Retinal pigment epithelial cell (primary cell): ENCODE data around the gene CSK.
A peak's percentile ranks its signal among the peaks of the same experiment; 100 is the strongest.

Source experiments
- DNase-seq: peaks from one replicate; pipeline ENCODE4 v3.0.0-alpha.2; 2010; ENCODE audit warnings: low read depth
- H3K4me3 ChIP-seq: 2 replicates; pipeline ENCODE4 v1.5.1; 2011; ENCODE audit warnings: mild to moderate bottlenecking, low read length, control low read depth, moderate library complexity
- TF ChIP-seq, protein P1 (sequence below): conservative IDR thresholded peaks from 2 replicates; pipeline ENCODE4 v1.5.1; 2011; ENCODE audit warnings: low read depth, low read length, control low read depth, inconsistent platforms

The CSK gene

DNA sequence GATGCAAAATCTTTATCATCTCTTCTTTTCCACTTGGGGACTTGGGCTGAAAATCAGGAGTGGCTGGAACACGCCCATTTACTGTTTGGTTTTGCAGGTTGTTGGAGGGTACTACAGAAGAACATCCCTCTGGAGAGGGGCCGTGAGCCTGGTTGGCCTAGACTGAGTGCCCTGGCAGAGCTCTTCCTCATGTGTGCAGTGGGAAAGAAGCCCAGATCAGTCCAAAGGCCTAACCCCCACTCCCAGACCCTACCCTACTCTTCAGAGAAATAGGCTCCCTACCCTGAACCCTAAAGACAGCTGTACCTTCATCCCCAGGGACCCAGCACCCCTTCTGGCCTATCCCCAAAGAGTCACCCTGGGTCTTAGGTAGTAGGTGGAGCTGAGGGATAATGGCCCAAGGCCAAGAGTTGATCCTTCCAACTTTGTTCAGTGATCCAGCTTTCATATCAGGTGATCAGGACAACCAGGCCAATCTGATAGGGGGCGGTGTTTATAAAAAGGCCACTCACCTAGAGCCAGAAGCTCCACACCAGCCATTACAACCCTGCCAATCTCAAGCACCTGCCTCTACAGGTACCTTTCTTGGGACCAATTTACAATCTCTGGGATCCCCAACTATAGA, 33.4 kb upstream of the CSK start, which contains the start of gene CYP1A2:
Gene CYP1A2 (plus strand): TSS at position 524 of the 625 bp plus-strand sequence. CDS start 894 bp downstream, outside the sequence.
- no peak for DNase-seq
- TF ChIP-seq, protein P1, sequence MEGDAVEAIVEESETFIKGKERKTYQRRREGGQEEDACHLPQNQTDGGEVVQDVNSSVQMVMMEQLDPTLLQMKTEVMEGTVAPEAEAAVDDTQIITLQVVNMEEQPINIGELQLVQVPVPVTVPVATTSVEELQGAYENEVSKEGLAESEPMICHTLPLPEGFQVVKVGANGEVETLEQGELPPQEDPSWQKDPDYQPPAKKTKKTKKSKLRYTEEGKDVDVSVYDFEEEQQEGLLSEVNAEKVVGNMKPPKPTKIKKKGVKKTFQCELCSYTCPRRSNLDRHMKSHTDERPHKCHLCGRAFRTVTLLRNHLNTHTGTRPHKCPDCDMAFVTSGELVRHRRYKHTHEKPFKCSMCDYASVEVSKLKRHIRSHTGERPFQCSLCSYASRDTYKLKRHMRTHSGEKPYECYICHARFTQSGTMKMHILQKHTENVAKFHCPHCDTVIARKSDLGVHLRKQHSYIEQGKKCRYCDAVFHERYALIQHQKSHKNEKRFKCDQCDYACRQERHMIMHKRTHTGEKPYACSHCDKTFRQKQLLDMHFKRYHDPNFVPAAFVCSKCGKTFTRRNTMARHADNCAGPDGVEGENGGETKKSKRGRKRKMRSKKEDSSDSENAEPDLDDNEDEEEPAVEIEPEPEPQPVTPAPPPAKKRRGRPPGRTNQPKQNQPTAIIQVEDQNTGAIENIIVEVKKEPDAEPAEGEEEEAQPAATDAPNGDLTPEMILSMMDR = no peak
- no peak within 1 kb of the TSS for H3K4me3 ChIP-seq

DNA sequence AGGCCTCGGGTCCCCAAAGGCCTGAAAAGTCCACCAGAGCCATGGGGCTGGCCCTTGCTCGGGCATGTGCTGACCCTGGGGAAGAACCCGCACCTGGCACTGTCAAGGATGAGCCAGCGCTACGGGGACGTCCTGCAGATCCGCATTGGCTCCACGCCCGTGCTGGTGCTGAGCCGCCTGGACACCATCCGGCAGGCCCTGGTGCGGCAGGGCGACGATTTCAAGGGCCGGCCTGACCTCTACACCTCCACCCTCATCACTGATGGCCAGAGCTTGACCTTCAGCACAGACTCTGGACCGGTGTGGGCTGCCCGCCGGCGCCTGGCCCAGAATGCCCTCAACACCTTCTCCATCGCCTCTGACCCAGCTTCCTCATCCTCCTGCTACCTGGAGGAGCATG, 32.0 kb upstream of the CSK start:
- DNase-seq = no peak
- TF ChIP-seq, protein P1 = no peak
- no peak overlapping the region for H3K4me3 ChIP-seq

DNA sequence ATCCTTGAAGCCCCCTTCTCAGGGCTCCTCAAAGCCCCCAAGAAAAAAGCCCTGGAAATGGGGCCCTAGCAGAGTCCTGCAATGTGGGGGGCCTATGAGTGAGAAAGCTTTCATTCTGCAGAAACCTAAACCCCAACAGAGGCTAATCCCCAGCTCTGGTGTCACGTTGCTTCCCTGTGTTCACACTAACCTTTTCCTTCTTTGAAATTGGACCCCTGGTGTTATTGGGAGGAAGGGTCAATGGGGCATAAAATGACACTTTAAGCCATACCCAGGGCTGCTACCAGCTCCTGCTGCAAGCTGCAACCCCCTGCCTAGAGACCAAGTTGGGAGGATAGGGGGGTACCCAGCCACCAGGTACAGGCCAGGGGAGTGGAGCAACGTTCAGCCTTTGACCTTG, 31.1 kb upstream of the CSK start:
- TF ChIP-seq, protein P1 = no peak
- no peak for DNase-seq
- H3K4me3 ChIP-seq = no peak overlapping the region

DNA sequence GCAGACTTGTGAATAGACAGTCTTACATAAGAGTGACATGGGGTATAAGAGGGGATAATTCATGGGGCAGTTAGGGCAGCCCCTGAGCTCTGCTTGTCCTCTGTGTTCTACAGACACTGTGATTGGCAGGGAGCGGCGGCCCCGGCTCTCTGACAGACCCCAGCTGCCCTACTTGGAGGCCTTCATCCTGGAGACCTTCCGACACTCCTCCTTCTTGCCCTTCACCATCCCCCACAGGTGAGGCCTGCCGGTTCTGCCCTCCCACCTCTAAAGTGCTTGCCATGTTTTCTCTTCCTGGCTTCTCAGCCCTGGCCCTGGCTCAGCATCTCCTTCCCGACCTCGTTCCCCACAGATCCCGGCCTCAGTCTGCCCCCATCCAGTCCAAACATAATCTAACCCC, 29.9 kb upstream of the CSK start:
- TF ChIP-seq, protein P1 = no peak
- DNase-seq = no peak
- no peak overlapping the region for H3K4me3 ChIP-seq

DNA sequence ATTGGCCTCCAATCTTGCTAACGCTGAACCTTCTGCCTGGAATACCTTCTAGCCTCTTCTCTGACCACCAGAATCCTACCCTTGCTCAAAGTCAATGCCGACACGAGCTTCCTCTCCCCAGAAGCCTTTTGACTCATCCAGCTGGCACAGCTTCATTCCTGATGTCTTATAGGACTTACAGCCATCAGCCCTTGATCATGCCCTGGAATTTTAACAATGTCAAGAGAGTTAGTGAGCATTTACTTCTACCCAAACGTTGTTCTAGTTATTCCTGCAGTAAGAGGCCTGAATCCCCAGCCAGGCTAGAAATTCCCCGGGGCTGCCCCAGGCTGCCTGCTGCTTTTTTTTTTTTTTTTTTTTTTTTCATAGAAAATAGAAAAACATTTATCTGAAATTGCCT, 29.3 kb upstream of the CSK start:
- DNase-seq = peak; percentile 40
- no peak overlapping the region for H3K4me3 ChIP-seq

DNA sequence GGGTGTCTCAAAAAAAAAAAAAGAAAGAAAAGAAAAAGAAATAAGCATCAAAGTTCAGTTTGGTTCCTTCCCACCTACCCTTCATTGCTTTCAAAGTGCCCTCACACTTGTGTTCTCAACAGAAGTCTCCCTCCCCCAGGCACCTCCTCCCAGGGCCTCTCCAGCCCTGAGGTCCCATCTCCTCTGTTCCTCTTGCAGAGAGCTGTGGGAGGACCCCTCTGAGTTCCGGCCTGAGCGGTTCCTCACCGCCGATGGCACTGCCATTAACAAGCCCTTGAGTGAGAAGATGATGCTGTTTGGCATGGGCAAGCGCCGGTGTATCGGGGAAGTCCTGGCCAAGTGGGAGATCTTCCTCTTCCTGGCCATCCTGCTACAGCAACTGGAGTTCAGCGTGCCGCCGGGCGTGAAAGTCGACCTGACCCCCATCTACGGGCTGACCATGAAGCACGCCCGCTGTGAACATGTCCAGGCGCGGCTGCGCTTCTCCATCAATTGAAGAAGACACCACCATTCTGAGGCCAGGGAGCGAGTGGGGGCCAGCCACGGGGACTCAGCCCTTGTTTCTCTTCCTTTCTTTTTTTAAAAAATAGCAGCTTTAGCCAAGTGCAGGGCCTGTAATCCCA, 27.2 kb upstream of the CSK start:
- no peak for DNase-seq
- H3K4me3 ChIP-seq = no peak overlapping the region
- TF ChIP-seq, protein P1 = no peak

More for the DNA sequence above, 29.3 kb upstream of the CSK start:
- TF ChIP-seq, protein P1 = no peak

DNA sequence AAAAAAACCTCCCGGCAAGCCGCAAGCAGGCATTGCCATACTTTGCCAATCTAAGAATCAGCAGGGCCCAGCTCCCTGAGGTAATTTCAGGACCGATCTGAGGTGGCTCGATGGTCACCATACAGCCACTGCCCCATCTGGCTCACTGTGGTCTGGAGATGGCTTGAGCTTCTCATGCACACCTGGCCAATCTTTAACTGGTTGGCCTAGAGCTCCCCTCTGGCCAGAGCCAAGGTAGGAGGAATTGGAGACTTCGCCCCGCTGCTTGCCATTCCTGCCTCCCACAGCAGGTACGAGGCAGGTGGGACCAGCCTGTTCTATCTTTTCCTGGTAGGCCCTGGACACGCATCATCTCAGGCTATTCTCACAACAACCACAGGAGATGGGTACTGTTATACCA, 23.1 kb upstream of the CSK start:
- TF ChIP-seq, protein P1 = no peak
- no peak overlapping the region for H3K4me3 ChIP-seq
- no peak for DNase-seq
